Measurements from ENCODE around the gene SNAP25. TPM values are rescaled to one million over a fixed set of nuclear protein-coding genes. Genes with fewer than 3 reads are reported as not detected.

Gene SNAP25
- total and polyA plus RNA-seq, 2 donors (not counting 1 experiment from before 2014, with no cell fraction given) = 0.27 TPM; not detected in 1

DNA sequence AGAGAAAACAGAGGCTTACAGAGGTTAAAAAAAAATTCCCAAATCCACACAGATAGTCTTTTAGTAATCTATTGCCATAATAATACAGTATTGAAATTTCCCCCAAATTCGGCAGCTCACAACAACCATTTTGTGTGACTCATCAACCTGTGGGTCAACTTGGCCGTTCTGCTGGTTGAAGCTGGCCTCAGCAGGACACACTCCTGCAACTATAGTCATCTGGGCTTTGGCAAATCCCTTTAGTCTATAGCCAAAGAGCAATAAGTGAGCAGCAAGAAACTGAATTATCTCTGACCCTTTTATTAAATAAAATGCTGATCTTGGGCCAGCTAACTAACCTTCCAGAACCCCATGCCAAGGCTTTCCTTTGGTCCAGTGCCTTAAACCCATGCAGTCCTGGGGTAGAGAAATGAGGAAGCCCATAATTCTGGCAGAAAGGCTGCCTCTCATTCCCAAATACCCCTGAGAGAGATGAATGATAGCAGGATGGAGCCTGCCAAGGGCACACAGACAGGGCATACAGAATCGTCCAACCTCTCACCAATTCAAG is 17.2 kb upstream of the SNAP25 start:
- no peaks in the 10 kb centered on the region for H4K20me1 ChIP-seq (ENCODE audit: control insufficient read depth, insufficient read depth, low read length, poor library complexity, severe bottlenecking)
- no peaks in the 10 kb centered on the region for H3K36me3 ChIP-seq (replicated peaks in 1 of 2; ENCODE audit: control extremely low read depth in 1 of 2, control insufficient read depth in 1 of 2, extremely low read depth in 1 of 2, insufficient read depth in 2 of 2, low read length in 1 of 2)
- DNase-seq (no peak), ATAC-seq (ENCODE audit: low read depth) (no peak)
- no peak overlapping the region for H3K27ac ChIP-seq (ENCODE audit: low read length in 2 of 2)
- POLR2A ChIA-PET = no interaction called here
- H3K9me3 ChIP-seq (ENCODE audit: control extremely low read depth in 1 of 3, control insufficient read depth in 2 of 3, insufficient read depth in 1 of 3, low read length in 2 of 3) = no peaks in the 10 kb centered on the region
- no peaks in the 10 kb centered on the region for H3K4me1 Mint-ChIP-seq
- intact Hi-C loops (cut with micrococcal nuclease) = no loop called here
- H3K4me1 ChIP-seq (ENCODE audit: control insufficient read depth in 2 of 2, insufficient read depth in 2 of 2, low read length in 2 of 2) = no peaks in the 10 kb centered on the region
- H3K4me3 Mint-ChIP-seq = no peak overlapping the region
- no peaks in the 10 kb centered on the region for H3K79me2 ChIP-seq (ENCODE audit: control insufficient read depth, insufficient read depth, low read length)
- H3K4me3 ChIP-seq (ENCODE audit: control extremely low read depth in 1 of 5, extremely low read depth in 1 of 5, insufficient read depth in 1 of 5, low read depth in 2 of 5, low read length in 4 of 5) = no peak overlapping the region
- CTCF ChIA-PET = no interaction called here
- WGBS (ENCODE audit: insufficient coverage) = 95% methylated on average over 2 of the region's 3 CpGs
- no peak overlapping the region for H3K27ac Mint-ChIP-seq
- no peaks in the 10 kb centered on the region for H3K27me3 Mint-ChIP-seq
- H2AFZ ChIP-seq (ENCODE audit: insufficient read depth, low read depth, low read length, poor library complexity, severe bottlenecking) = no peak overlapping the region
- peaks cover 0 to 4% (median 0%) of the 10 kb centered on the region in 4 experiments for H3K27me3 ChIP-seq (replicated peaks in 1 of 4; ENCODE audit: control extremely low read depth in 1 of 4, control insufficient read depth in 3 of 4, insufficient read depth in 4 of 4, low read length in 3 of 4)
- no peaks in the 10 kb centered on the region for H3K9me3 Mint-ChIP-seq (ENCODE audit: insufficient read depth)
- H3K4me2 ChIP-seq (replicated peaks; ENCODE audit: low read depth, low read length, poor library complexity, severe bottlenecking) = no peak overlapping the region
- no peak for TF ChIP-seq EZH2 (IDR thresholded peaks at IDR 0.05; ENCODE audit: borderline replicate concordance, insufficient read depth, low read depth, low read length, poor library complexity, severe bottlenecking)
- TF ChIP-seq, protein P1, sequence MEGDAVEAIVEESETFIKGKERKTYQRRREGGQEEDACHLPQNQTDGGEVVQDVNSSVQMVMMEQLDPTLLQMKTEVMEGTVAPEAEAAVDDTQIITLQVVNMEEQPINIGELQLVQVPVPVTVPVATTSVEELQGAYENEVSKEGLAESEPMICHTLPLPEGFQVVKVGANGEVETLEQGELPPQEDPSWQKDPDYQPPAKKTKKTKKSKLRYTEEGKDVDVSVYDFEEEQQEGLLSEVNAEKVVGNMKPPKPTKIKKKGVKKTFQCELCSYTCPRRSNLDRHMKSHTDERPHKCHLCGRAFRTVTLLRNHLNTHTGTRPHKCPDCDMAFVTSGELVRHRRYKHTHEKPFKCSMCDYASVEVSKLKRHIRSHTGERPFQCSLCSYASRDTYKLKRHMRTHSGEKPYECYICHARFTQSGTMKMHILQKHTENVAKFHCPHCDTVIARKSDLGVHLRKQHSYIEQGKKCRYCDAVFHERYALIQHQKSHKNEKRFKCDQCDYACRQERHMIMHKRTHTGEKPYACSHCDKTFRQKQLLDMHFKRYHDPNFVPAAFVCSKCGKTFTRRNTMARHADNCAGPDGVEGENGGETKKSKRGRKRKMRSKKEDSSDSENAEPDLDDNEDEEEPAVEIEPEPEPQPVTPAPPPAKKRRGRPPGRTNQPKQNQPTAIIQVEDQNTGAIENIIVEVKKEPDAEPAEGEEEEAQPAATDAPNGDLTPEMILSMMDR (IDR thresholded peaks at IDR 0.05) = no peak
- no peak overlapping the region for H3K9ac ChIP-seq (ENCODE audit: low read length)

DNA sequence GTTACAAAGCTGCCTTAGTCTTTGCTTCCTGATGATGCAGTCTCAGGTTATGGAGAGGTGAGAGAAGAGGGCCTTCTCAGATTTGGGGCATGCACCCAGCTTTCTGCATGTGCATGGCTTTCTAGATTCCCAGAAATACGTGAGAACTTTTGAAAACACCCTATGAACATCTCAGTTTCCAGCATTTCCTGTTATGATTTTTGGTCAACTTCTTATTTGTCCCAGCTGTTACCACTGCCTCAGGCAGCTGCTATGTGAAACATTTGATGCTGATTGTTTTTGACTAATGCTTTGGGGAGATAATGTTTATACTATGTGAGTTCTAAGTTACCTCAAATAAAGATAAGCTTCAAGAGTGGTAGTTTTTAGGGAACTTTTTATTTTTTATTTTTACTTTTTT is 9.5 kb upstream of the SNAP25 start:
- Histone ChIP-seq H3K36me3 (replicated peaks in 1 of 2; ENCODE audit: control extremely low read depth in 1 of 2, control insufficient read depth in 1 of 2, extremely low read depth in 1 of 2, insufficient read depth in 2 of 2, low read length in 1 of 2) (no peaks in the 10 kb centered on the region), H3K9ac (ENCODE audit: low read length) (no peak overlapping the region), H3K4me2 (replicated peaks; ENCODE audit: low read depth, low read length, poor library complexity, severe bottlenecking) (no peak overlapping the region), H3K4me3 (ENCODE audit: control extremely low read depth in 1 of 5, extremely low read depth in 1 of 5, insufficient read depth in 1 of 5, low read depth in 2 of 5, low read length in 4 of 5) (no peak overlapping the region), H3K4me1 (ENCODE audit: control insufficient read depth in 2 of 2, insufficient read depth in 2 of 2, low read length in 2 of 2) (no peaks in the 10 kb centered on the region), H4K20me1 (ENCODE audit: control insufficient read depth, insufficient read depth, low read length, poor library complexity, severe bottlenecking) (no peaks in the 10 kb centered on the region), H3K79me2 (ENCODE audit: control insufficient read depth, insufficient read depth, low read length) (no peaks in the 10 kb centered on the region), H2AFZ (ENCODE audit: insufficient read depth, low read depth, low read length, poor library complexity, severe bottlenecking) (no peak overlapping the region), H3K9me3 (ENCODE audit: control extremely low read depth in 1 of 3, control insufficient read depth in 2 of 3, insufficient read depth in 1 of 3, low read length in 2 of 3) (no peaks in the 10 kb centered on the region), H3K27me3 (replicated peaks in 1 of 4; ENCODE audit: control extremely low read depth in 1 of 4, control insufficient read depth in 3 of 4, insufficient read depth in 4 of 4, low read length in 3 of 4) (no peaks in the 10 kb centered on the region), H3K27ac (ENCODE audit: low read length in 2 of 2) (no peak overlapping the region)
- DNase-seq (no peak), ATAC-seq (ENCODE audit: low read depth) (no peak)
- WGBS (ENCODE audit: insufficient coverage) = no CpG with 5 or more reads among the region's 1 CpG
- peaks cover 9% of the 10 kb centered on the region for H3K27me3 Mint-ChIP-seq
- H3K9me3 Mint-ChIP-seq (ENCODE audit: insufficient read depth) = peaks cover 2% of the 10 kb centered on the region
- no peak overlapping the region for H3K27ac Mint-ChIP-seq
- no peak overlapping the region for H3K4me3 Mint-ChIP-seq
- TF ChIP-seq, protein P1 (IDR thresholded peaks at IDR 0.05) = no peak
- TF ChIP-seq EZH2 (IDR thresholded peaks at IDR 0.05; ENCODE audit: borderline replicate concordance, insufficient read depth, low read depth, low read length, poor library complexity, severe bottlenecking) = no peak
- ChIA-PET POLR2A (no interaction called here), CTCF (no interaction called here)
- intact Hi-C loops (cut with micrococcal nuclease) = no loop called here
- no peaks in the 10 kb centered on the region for H3K4me1 Mint-ChIP-seq

All from B cell (primary cell).